Upper lobe of left lung (tissue), 4 donors: ENCODE results near the gene SBNO1.

Experiments used
- CTCF ChIP-seq, 6 experiments: fragments of 450-650 bp in 4 of 6; fragments of 200-600 bp in 2 of 6; sonication (generic) in 2 of 6; IDR thresholded peaks; one replicate each; pipeline ENCODE4 v1.5.1; 2016 to 2019; ENCODE audit warnings: antibody characterized with exemption in 6 of 6
- POLR2A ChIP-seq, 4 donors: fragments of 450-650 bp; IDR thresholded peaks; one replicate each; pipeline ENCODE4 v1.5.1; 2016 to 2017; ENCODE audit warnings: antibody characterized with exemption in 4 of 4, mild to moderate bottlenecking in 2 of 4

GRCh38 chr12:123346946-123347345 lies 17.7 kb downstream of the SBNO1 start:
- TF ChIP-seq CTCF (IDR thresholded peaks at IDR 0.05) (no peak), POLR2A (IDR thresholded peaks at IDR 0.05) (no peak)
